ENCODE results near the gene SMAD7. TPM values are rescaled to one million over a fixed set of nuclear protein-coding genes. Genes with fewer than 3 reads are reported as not detected.
A peak's percentile ranks its signal among the peaks of the same experiment; 100 is the strongest.

Gene SMAD7
- total RNA-seq (2012; rRNA removed) = 4.8 and 7.6 TPM in 2 replicates

GRCh38 chr18:48950536-48951447, at the start of gene SMAD7:
Gene SMAD7 (minus strand): TSS chr18:48950965. CDS start chr18:48950424, 541 bp downstream.
- Histone ChIP-seq H3K4me3 (ENCODE audit: low read length) (peak within 1 kb of the TSS; percentile 84), H3K27me3 (ENCODE audit: control insufficient read depth, insufficient read depth, low read length) (no peaks in the 10 kb centered on the region), H3K4me2 (ENCODE audit: low read length) (peak within 1 kb of the TSS; percentile 97), H3K9me3 (replicated peaks; ENCODE audit: low read length) (no peaks in the 10 kb centered on the region), H3K9ac (ENCODE audit: low read depth, low read length) (peak within 1 kb of the TSS; percentile 95), H3K36me3 (ENCODE audit: insufficient read depth, low read length) (peaks cover 44% of the 10 kb centered on the region), H3K4me1 (ENCODE audit: control insufficient read depth, insufficient read depth, low read length) (peaks cover 30% of the 10 kb centered on the region)

DNA sequence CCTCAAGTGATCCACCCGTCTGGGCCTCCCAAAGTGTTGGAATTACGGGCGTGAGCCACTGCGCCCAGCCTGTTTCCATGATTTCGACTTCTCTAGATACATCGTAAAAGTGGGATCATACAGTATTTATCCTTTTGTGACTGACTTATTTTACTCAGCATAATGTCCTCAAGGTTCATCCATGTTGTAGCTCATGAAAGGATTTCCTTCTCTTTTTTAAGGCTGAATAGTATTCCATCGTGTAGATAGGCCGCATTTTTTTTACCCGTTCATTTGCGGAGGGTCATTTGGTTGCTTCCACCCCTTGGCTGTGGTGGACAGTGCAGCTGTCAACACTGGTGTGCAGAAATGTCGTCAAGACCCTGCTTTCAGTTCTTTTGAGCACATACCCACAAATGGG, 48.8 kb upstream of the SMAD7 start:
- no peaks in the 10 kb centered on the region for H3K9me3 ChIP-seq (replicated peaks; ENCODE audit: low read length)
- H3K27me3 ChIP-seq (ENCODE audit: control insufficient read depth, insufficient read depth, low read length) = no peaks in the 10 kb centered on the region

DNA sequence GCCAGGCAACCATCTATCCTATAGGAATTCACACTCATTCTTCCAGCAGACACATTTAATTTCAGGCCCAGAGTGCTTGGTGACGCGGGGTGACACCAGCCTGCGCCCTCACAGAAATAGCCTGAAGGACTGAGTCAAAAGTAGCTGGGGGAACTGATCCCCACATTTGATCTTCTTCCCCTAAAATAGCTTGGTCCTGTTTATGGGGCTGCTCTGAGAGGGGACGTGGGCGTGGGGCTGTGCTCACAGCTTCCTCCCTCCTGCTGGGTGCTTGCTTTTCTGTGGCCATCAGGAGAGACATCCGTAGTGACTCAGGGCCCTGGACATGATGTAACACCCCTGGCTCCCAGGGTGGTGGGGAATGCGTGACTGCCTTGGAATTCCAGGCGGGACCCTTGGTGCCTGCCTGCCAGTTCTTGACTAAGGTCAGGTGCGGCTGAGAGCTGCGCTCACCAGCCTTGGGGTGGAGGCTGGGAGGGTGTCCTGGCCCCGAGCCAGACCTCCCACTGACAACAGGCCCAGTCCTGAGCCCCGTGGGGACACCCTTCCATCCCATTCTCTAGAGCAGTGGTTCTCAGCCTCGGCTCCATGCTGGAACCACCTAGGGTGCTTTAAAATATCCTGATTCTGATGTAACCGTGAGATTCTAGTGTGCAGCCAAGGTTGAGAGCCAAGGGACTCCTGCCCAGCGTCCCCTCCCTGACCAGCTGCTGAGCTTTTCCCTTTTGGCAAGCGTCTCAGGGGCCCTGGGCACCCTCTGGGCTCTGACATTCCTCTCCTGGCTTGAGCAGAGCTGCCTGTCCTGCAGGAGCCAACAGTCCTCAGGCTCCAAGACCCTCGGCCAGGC, 47.4 kb upstream of the SMAD7 start:
- H3K9me3 ChIP-seq (replicated peaks; ENCODE audit: low read length) = no peaks in the 10 kb centered on the region
- H3K27me3 ChIP-seq (ENCODE audit: control insufficient read depth, insufficient read depth, low read length) = no peaks in the 10 kb centered on the region
- H3K4me1 ChIP-seq (ENCODE audit: control insufficient read depth, insufficient read depth, low read length) = peaks cover 58% of the 10 kb centered on the region
- peak overlapping the region; percentile 84 for H3K9ac ChIP-seq (ENCODE audit: low read depth, low read length)
- no peaks in the 10 kb centered on the region for H3K36me3 ChIP-seq (ENCODE audit: insufficient read depth, low read length)
- H3K4me2 ChIP-seq (ENCODE audit: low read length) = peak overlapping the region; percentile 74
- H3K4me3 ChIP-seq (ENCODE audit: low read length) = peak overlapping the region; percentile 50

More for the DNA sequence above, 48.8 kb upstream of the SMAD7 start:
- Histone ChIP-seq H3K36me3 (ENCODE audit: insufficient read depth, low read length) (no peaks in the 10 kb centered on the region), H3K9ac (ENCODE audit: low read depth, low read length) (no peak overlapping the region), H3K4me1 (ENCODE audit: control insufficient read depth, insufficient read depth, low read length) (peaks cover 45% of the 10 kb centered on the region), H3K4me3 (ENCODE audit: low read length) (no peak overlapping the region), H3K4me2 (ENCODE audit: low read length) (no peak overlapping the region)

DNA sequence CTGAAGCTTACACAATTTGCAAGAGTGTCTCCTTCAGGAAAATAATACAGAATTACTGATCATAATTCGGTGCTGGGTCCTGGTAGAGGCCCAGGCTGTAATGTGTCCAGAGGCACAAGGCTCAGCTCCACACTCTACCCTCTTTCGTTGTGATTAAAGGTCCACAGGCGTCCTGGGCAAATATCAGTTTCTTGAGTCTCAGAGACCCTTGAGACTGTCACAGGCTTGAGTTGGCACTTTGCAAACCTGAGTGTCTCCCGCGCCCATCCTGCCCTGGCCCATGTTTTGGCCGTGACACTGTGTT, 46.9 kb upstream of the SMAD7 start:
- peak overlapping the region; percentile 84 for H3K9ac ChIP-seq (ENCODE audit: low read depth, low read length)
- peak overlapping the region; percentile 42 for H3K4me3 ChIP-seq (ENCODE audit: low read length)
- no peaks in the 10 kb centered on the region for H3K36me3 ChIP-seq (ENCODE audit: insufficient read depth, low read length)
- H3K27me3 ChIP-seq (ENCODE audit: control insufficient read depth, insufficient read depth, low read length) = no peaks in the 10 kb centered on the region
- H3K4me1 ChIP-seq (ENCODE audit: control insufficient read depth, insufficient read depth, low read length) = peaks cover 64% of the 10 kb centered on the region
- H3K9me3 ChIP-seq (replicated peaks; ENCODE audit: low read length) = no peaks in the 10 kb centered on the region
- peak overlapping the region; percentile 74 for H3K4me2 ChIP-seq (ENCODE audit: low read length)

- Histone ChIP-seq H3K36me3 (ENCODE audit: insufficient read depth, low read length) (no peaks in the 10 kb centered on the region), H3K4me1 (ENCODE audit: control insufficient read depth, insufficient read depth, low read length) (peaks cover 66% of the 10 kb centered on the region), H3K4me2 (ENCODE audit: low read length) (peak overlapping the region; percentile 74), H3K4me3 (ENCODE audit: low read length) (no peak overlapping the region), H3K9ac (ENCODE audit: low read depth, low read length) (peak overlapping the region; percentile 84), H3K9me3 (replicated peaks; ENCODE audit: low read length) (no peaks in the 10 kb centered on the region), H3K27me3 (ENCODE audit: control insufficient read depth, insufficient read depth, low read length) (no peaks in the 10 kb centered on the region)
Measured at GRCh38 chr18:48996901-48997463, 46.2 kb upstream of the SMAD7 start.

- Histone ChIP-seq H3K4me1 (ENCODE audit: control insufficient read depth, insufficient read depth, low read length) (peaks cover 69% of the 10 kb centered on the region), H3K4me3 (ENCODE audit: low read length) (no peak overlapping the region)
Measured at GRCh38 chr18:48996041-48996440, 45.3 kb upstream of the SMAD7 start.

DNA sequence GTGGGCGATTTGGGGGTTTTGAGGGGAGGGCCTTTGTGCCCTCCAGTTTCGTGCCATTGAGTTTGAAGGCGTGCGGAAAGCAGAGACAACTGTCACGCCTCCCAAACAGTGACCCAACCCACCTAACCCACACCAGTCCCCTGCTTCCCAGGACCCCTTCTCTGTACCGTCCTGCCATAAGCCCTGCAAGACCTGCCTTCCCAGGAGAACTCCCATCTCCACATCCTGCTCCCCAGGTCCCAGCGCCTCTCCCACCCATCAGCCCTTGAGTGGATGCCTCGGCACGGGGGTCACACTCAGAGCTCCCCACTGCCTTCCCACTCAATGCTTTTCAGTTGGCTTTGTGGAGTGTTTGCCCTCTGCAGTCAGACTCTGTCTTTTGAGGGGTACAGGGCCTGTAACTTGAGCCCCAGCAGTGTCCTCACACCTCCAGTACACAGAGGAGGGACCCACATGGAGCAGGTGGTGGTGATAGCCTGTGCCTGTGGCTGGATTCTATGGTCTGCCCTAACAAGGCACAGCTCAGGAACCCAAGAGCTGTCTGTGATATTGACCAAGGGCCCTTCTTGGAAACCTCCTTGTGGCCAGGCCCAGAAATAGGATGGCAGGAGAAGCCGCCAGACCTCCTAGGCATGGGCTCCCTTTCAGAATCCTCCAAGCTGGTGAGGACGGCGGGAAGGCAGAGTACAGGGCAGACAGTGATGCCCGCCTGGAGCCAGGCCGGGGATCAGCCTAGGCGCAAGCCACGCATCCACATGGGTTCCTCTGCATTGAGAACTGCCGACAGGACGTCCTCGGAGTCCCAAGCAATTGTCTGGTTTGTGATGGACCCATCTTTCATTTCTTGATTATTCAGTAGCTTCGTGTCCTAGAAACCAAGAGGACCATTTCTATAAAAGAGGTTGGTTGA, 44.4 kb upstream of the SMAD7 start:
- H3K27me3 ChIP-seq (ENCODE audit: control insufficient read depth, insufficient read depth, low read length) = no peaks in the 10 kb centered on the region
- no peaks in the 10 kb centered on the region for H3K9me3 ChIP-seq (replicated peaks; ENCODE audit: low read length)
- H3K4me3 ChIP-seq (ENCODE audit: low read length) = no peak overlapping the region
- peaks cover 76% of the 10 kb centered on the region for H3K4me1 ChIP-seq (ENCODE audit: control insufficient read depth, insufficient read depth, low read length)
- no peak overlapping the region for H3K4me2 ChIP-seq (ENCODE audit: low read length)
- no peaks in the 10 kb centered on the region for H3K36me3 ChIP-seq (ENCODE audit: insufficient read depth, low read length)
- H3K9ac ChIP-seq (ENCODE audit: low read depth, low read length) = peak overlapping the region; percentile 78

More at GRCh38 chr18:48996041-48996440, 45.3 kb upstream of the SMAD7 start:
- Histone ChIP-seq H3K27me3 (ENCODE audit: control insufficient read depth, insufficient read depth, low read length) (no peaks in the 10 kb centered on the region), H3K36me3 (ENCODE audit: insufficient read depth, low read length) (no peaks in the 10 kb centered on the region), H3K9me3 (replicated peaks; ENCODE audit: low read length) (no peaks in the 10 kb centered on the region), H3K4me2 (ENCODE audit: low read length) (no peak overlapping the region), H3K9ac (ENCODE audit: low read depth, low read length) (no peak overlapping the region)

- H3K9me3 ChIP-seq (replicated peaks; ENCODE audit: low read length) = no peaks in the 10 kb centered on the region
- peak overlapping the region; percentile 78 for H3K9ac ChIP-seq (ENCODE audit: low read depth, low read length)
- peak overlapping the region; percentile 59 for H3K4me2 ChIP-seq (ENCODE audit: low read length)
- H3K4me3 ChIP-seq (ENCODE audit: low read length) = peak overlapping the region; percentile 15
- no peaks in the 10 kb centered on the region for H3K36me3 ChIP-seq (ENCODE audit: insufficient read depth, low read length)
- H3K4me1 ChIP-seq (ENCODE audit: control insufficient read depth, insufficient read depth, low read length) = peaks cover 78% of the 10 kb centered on the region
- no peaks in the 10 kb centered on the region for H3K27me3 ChIP-seq (ENCODE audit: control insufficient read depth, insufficient read depth, low read length)
Measured at GRCh38 chr18:48994044-48994651, 43.4 kb upstream of the SMAD7 start.

DNA sequence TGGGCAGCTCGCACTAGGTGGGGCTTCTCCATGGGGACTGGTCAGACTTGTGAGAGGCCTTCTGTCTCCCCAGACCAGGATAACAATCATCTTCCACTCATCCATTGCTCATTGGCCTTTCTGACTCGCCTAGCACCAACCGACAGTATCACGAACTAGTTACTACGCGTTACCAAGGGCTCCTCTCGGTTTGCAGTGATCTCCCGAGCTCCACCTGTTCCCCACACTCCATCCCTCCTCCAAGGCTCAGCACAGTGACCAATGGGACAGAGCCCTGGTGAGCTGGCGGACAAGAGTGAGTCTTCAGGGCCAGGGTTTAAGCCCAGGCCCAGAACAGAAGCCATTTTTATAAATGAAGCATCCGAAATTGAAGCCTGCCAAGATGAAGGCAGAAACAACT, 42.8 kb upstream of the SMAD7 start:
- Histone ChIP-seq H3K9ac (ENCODE audit: low read depth, low read length) (peak overlapping the region; percentile 78), H3K4me3 (ENCODE audit: low read length) (peak overlapping the region; percentile 15), H3K9me3 (replicated peaks; ENCODE audit: low read length) (no peaks in the 10 kb centered on the region), H3K36me3 (ENCODE audit: insufficient read depth, low read length) (no peaks in the 10 kb centered on the region), H3K4me1 (ENCODE audit: control insufficient read depth, insufficient read depth, low read length) (peaks cover 73% of the 10 kb centered on the region), H3K4me2 (ENCODE audit: low read length) (peak overlapping the region; percentile 59), H3K27me3 (ENCODE audit: control insufficient read depth, insufficient read depth, low read length) (no peaks in the 10 kb centered on the region)

- no peak overlapping the region for H3K4me3 ChIP-seq (ENCODE audit: low read length)
- H3K4me2 ChIP-seq (ENCODE audit: low read length) = no peak overlapping the region
- peak overlapping the region; percentile 78 for H3K9ac ChIP-seq (ENCODE audit: low read depth, low read length)
- H3K27me3 ChIP-seq (ENCODE audit: control insufficient read depth, insufficient read depth, low read length) = no peaks in the 10 kb centered on the region
- H3K36me3 ChIP-seq (ENCODE audit: insufficient read depth, low read length) = no peaks in the 10 kb centered on the region
- H3K4me1 ChIP-seq (ENCODE audit: control insufficient read depth, insufficient read depth, low read length) = peaks cover 68% of the 10 kb centered on the region
- H3K9me3 ChIP-seq (replicated peaks; ENCODE audit: low read length) = no peaks in the 10 kb centered on the region
Measured at GRCh38 chr18:48992791-48993555, 42.2 kb upstream of the SMAD7 start.

Data from skeletal muscle satellite cell (primary cell).